HG02759 (cell line): ENCODE results near the gene KDM4E.

Source experiments
- ATAC-seq: cut with Tn5 transposase; IDR thresholded peaks from one replicate; pipeline ENCODE4 v1.9.1; 2021; ENCODE audit warnings: mild to moderate bottlenecking, moderate library complexity; ENCODE audit not compliant: unreplicated experiment

KDM4E gene

DNA sequence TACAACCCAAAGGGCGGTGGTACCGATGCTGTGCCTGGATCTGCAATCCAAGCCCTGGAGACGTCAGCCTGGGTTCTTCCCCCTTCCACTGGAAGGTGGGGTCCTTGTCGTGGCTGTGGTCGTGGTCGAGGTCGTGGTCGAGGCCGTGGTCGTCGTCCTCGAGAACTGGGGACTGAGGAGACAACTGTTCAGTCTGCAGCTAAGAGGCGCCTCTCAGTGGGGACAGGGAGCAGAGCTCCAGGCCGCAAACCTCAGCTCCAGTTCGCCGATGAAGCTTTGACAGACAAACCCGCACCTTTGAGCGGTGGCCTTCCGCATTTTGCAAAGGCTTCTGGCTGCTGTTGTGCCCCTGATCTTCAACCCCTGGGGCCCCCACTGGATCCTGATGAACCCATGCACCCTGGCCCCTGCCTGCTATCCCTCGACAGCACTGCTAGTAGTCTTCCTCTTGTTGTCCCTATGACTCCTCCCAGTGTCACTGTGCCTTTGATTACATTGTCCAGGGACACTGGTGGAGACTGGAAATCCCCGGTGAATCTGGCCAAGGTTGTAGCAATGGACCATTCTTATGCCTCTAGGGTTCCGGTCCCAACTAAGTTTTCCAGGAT, 25.6 kb downstream of the KDM4E start:
- no peak for ATAC-seq

DNA sequence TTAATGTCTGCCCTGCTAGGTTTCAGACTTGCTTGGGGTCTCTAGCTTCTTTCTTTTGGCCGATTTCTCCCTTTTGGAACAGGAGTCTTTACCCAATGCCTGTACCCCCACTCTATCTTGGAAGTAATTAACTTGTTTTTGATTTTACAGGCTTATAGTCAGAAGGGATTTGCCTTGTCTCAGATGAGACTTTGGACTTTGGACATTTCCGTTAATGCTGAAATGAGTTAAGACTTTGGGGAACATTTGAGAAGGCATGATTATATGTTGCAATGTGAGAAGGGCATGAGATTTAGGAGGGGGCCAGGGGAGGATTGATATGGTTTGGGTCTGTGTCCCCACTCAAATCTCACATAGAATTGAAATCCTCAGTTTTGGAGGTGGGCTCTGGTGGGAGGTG, 29.3 kb downstream of the KDM4E start:
- no peak for ATAC-seq

DNA sequence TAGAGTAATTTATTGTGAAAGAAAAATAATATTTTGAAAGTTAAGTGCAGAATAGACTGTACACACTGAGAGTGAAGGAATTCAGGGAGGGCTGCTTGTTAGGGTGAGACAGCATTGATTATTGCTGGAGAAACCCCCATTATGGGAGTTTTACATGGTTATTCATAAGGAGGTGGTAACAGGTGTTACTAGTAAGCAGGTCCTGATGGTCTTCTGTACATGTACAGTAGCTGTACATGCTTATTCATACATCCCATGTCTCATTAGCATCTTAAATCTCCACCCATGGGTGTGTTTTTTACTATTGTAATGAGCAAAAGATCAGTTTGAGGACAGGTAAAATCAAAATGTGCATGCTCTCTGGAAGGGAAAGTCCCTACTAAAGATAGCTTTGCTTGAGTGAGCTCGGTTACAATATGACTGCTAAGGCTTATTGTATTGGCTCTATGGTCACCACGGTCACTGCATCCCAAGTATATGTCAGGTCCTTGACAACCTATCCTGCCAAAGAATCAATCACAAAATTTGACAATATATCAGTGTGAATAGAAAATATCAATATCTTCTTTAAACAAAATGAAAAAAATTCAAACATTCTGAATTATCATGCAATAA, 30.3 kb downstream of the KDM4E start:
- ATAC-seq: peak; percentile 98

DNA sequence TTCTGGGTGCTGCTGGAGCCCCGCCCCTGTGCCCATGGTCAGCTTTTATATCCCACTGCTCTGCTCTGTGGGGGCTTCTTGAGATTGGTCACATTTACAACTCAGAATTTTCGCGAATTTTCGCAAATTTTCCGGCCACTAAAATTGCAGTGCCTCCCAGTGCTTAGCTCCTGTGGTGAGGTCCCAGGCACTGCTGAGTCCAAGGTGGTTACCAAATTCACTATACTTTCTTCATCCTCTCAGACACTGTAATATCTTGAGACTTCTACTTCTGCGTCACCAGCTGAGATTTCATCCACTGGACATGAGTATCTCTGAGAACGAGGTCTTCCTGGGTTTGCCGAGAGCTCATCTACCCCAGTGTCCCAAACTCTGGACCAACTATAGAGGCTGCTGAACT, 32.9 kb downstream of the KDM4E start:
- ATAC-seq: no peak

DNA sequence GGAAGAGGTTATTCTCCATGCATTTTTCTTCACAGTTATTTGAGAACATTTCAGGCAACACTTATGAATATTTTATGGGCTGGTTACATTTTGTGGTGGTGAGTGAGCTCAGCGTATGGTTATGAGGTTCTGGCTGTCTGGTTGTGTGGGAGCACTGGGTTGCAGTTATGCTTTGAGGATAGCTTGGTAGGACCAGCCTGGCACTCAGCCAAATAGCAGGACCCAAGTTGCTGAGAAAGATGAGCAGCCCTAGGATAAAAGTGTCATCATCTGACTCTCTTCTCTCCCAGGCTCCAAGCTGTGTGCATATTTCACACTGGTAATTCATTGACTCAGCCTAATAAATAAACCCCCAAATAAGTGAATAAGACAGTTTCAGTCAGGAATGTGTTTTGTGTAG, 33.6 kb downstream of the KDM4E start:
- no peak for ATAC-seq

DNA sequence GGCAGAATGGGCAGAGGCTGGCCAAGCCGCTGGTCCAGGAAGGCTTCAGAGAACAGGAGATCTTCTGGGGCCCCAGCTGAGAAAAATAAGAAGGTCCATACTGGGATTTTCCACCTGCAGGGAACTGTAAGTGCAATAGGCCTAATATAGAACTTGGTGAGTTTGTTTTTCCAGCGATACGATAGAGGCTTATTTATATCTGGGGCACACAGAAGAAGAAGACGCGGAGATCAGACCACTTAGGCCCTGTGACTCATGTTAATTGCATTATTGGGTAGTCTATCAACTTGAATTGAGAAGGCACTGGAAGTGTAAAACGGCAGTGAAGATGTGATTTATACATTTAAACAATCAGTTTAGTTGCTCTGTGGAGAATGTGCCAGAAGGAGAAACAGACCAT, 34.0 kb downstream of the KDM4E start:
- ATAC-seq: no peak

DNA sequence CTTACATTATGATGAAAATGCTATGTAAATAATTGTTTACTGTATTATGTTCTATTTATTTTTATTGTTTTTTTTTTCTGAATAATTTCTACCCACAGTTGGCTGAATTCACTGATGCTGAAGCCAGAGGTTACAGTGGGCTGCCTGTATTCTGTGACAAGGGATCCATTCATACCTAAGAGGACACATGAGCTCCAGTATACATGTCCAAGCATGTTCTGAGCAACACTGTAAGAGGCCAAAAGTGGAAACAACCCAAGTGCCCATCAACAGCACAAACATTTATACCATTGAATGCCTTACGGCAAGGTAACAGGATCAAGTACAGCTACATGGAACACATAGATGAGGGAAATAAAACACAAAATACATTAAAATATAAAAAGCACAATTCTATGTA, 40.3 kb downstream of the KDM4E start:
- no peak for ATAC-seq

DNA sequence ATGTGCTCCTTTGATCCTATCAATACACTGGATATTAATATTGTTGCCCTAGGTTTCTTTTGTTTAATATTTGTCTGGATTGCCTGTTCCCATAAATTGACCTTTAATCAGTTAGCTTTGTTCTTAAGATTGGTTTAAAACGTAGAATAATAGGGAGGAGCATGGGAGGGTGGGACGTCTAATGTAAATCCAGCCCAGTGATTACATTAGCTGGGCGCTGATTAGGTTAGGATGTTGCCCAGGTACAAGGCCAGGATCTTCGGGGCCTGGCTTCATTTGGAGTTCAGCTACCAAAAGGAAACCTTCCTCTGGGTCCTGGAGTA, 41.6 kb downstream of the KDM4E start, which contains the start of gene SRSF8:
TSS of gene SRSF8 (plus strand) at position 204 of the 323 bp plus-strand sequence. CDS start 308 bp downstream, outside the sequence.
- ATAC-seq: peak; percentile 44

DNA sequence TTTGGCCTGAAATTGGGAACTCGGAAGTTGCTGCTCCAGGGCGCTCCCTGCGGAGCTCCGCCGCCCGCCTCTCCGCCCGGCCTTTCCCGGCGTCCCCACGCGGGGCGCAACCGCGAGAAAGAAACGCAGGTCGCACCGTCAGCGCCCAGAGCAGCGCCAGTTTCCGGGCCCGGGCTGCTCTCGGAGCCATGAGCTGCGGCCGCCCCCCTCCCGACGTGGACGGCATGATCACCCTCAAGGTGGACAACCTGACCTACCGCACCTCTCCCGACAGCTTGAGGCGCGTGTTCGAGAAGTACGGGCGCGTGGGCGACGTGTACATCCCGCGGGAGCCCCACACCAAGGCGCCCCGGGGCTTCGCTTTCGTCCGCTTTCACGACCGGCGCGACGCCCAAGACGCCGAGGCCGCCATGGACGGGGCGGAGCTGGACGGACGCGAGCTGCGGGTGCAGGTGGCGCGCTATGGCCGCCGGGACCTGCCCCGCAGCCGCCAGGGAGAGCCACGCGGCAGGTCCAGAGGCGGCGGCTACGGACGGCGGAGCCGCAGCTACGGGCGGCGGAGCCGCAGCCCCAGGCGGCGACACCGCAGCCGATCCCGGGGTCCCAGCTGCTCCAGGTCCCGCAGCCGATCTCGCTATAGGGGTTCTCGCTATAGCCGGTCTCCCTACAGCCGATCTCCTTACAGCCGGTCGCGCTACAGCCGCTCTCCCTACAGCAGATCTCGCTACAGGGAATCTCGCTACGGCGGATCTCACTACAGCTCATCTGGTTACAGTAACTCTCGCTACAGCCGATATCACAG, 42.2 kb downstream of the KDM4E start:
- peak; percentile 72 for ATAC-seq

DNA sequence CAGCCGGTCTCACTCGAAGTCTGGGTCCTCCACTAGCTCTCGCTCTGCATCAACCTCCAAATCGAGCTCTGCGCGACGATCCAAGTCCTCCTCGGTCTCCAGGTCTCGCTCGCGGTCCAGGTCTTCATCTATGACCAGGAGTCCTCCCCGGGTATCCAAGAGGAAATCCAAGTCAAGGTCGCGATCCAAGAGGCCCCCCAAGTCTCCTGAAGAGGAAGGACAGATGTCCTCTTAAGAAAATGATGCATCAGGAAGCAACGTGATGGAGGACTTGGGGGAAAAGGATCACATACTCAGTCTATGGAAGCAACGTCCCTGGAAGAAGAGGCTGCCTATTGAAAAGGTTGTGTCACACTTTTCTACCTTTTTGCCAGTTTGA, 42.8 kb downstream of the KDM4E start:
- no peak for ATAC-seq

DNA sequence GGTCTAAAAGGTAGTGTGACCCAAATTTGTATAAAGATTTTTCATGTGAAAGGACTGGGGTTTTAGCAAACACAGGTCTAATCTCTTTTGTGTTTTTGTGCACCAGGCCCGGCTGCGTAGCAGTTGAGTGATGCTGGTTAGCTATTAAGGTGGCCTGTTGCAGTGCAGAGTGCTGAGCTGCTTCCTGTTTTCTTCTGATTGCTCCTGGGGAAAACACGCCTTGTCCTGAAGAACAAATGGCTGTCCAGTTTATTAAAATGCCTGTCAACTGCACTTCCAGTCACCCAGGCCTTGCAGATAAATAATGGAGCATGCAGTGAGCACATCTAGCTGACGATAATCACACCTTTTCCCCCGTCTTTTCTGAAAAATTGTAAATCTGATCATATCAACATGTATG, 43.5 kb downstream of the KDM4E start:
- peak; percentile 64 for ATAC-seq

DNA sequence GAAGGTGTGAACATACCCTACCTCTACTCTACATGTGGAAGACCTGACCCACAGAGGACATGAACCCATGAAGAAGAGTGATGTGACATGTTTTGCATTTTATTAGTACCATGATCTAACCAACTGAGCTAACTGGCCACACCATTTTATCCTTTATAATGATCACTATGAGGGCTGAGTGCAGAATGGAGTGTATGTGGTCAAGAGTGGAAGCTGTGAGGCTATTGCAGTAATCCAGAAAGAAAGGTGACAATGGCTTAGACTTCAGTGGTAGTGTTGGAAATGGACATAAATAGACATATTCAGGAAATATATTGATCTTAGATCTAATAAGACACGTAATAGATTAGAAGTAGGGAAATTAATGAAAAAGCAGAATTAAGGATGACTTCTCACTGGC, 45.4 kb downstream of the KDM4E start:
- ATAC-seq: no peak

DNA sequence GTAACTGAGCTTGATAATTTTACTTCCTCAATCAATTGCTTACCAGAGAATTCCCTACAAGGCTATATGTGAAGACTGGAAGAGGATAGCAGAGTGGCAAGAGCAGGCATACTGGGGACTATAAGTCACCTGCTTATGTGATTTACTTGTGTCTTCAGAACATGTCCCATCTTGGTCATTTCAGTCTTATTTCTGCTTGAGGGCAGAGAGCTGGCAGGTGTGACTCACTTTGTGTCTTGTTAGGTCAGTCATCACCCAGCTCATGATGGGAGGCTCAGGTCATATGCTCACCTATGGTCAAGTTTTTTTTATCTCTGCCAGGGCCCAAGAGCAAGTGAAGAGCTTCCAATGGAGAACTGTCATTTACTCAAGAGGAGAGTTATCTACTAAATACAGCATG, 47.9 kb downstream of the KDM4E start:
- no peak for ATAC-seq

DNA sequence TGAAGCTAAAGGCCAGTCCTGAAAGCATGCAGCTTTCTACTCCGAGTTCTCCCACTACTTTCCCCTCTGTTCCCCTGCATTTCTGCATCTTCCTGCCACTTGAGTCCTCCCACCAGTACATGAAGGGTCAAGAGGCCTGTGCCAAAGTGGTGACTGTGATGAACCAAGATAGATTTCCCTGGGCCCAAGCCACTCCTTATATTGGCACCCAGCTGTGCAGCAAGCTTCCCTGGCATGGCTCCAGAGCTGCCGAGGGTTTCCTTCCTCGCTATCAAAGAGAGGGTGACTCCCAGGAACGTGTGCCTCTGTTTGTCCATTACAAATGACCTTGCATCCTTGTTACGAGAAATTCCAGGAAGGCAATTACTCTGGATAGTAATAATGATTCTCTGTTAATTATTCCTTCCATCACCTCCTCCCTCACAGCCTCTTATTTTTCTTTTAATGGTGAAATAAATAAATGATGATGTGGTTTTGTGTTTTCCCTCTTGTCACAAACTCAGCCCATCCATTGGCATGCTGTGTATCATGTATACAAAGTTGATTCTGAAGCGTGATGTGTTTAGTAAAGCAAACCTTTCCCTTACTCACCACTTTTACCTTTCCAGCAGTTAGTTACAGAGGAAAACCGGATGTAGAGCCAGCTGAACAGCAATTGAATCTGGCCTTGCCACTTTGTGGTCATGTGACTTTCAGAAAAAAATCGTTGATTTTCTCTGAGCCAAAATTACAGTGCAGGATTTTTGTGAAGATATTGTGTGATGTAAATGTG, 49.9 kb downstream of the KDM4E start:
- no peak for ATAC-seq

DNA sequence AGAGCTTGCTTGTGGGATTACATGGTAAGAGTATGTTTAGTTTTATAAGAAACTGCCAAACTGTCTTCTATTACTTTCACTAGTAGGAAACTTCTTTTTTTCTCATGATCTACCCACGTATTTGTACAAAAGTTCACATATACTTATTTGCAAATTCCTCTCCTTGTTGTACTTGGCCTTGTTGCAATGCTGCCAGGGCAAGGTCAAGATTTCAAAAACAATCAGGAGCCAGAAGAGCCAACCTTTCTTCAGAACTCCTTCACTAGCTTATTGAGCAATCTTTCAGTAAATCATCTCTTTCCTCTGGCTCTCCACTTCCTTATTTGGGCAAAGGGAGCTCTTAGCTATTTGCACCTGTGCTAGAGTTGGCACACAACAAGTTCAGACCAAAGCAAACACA, 51.4 kb downstream of the KDM4E start:
- peak; percentile 73 for ATAC-seq

DNA sequence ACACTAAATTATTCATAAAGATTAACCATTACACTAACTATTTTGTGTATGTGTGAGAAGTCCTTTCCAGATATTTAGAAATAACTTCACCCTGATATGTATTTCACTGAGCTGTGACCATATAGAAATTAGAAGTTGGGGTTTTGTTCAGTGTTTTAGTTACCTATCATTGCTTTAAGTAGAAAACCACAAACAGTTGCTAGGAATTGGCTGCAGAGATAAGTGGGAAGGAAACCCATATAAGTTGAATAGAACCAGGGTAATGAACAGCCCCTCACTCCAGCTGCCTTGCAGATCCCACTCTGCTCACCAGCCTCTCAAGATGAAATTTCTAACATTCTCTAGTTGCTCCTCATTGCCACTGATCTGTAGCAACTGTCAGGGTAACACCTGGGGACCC, 51.9 kb downstream of the KDM4E start:
- ATAC-seq: no peak
